BLaER1 treated with 17β-estradiol and CSF1 and Interleukin-3, amounts not matched to agents 10 nM and 100 nM (cell line): ENCODE results near the gene STX2.
"Not testable (repeated sequence)": the region's sequence is repeated elsewhere in the genome, so short reads cannot be mapped to it uniquely, and the experiment has no call there.

Experiments used
- H3K27ac ChIP-seq, 11 experiments: shearing (Covaris generic); formaldehyde crosslinking; 2 replicates each; pipeline ENCODE4 v1.8.1; 2022
- H3K27me3 ChIP-seq, 11 experiments: shearing (Covaris generic); formaldehyde crosslinking; 2 replicates each; pipeline ENCODE4 v1.8.1; 2022
- H3K36me3 ChIP-seq, 11 experiments: shearing (Covaris generic); formaldehyde crosslinking; 2 replicates each; pipeline ENCODE4 v1.8.1; 2022
- H3K4me1 ChIP-seq, 10 experiments: shearing (Covaris generic); formaldehyde crosslinking; 2 replicates each; pipeline ENCODE4 v1.8.1; 2022
- H3K4me2 ChIP-seq, 11 experiments: shearing (Covaris generic); formaldehyde crosslinking; 2 replicates each; pipeline ENCODE4 v1.8.1; 2022
- H3K4me3 ChIP-seq, 10 experiments: shearing (Covaris generic); formaldehyde crosslinking; 2 replicates each; pipeline ENCODE4 v1.8.1; 2022
- H3K9ac ChIP-seq, 11 experiments: shearing (Covaris generic); formaldehyde crosslinking; 2 replicates each; pipeline ENCODE4 v1.8.1; 2022
- H3K9me3 ChIP-seq, 11 experiments: shearing (Covaris generic); formaldehyde crosslinking; replicated peaks in 1 of 11; 2 replicates each; pipeline ENCODE4 v1.8.1; 2022
- H4K20me1 ChIP-seq, 11 experiments: shearing (Covaris generic); formaldehyde crosslinking; 2 replicates each; pipeline ENCODE4 v1.8.1; 2022
- Cebpa-rat ChIP-seq, 11 experiments: shearing (Covaris generic); IDR thresholded peaks; 2 replicates each; pipeline ENCODE4 v1.8.1; 2022

The STX2 gene

DNA sequence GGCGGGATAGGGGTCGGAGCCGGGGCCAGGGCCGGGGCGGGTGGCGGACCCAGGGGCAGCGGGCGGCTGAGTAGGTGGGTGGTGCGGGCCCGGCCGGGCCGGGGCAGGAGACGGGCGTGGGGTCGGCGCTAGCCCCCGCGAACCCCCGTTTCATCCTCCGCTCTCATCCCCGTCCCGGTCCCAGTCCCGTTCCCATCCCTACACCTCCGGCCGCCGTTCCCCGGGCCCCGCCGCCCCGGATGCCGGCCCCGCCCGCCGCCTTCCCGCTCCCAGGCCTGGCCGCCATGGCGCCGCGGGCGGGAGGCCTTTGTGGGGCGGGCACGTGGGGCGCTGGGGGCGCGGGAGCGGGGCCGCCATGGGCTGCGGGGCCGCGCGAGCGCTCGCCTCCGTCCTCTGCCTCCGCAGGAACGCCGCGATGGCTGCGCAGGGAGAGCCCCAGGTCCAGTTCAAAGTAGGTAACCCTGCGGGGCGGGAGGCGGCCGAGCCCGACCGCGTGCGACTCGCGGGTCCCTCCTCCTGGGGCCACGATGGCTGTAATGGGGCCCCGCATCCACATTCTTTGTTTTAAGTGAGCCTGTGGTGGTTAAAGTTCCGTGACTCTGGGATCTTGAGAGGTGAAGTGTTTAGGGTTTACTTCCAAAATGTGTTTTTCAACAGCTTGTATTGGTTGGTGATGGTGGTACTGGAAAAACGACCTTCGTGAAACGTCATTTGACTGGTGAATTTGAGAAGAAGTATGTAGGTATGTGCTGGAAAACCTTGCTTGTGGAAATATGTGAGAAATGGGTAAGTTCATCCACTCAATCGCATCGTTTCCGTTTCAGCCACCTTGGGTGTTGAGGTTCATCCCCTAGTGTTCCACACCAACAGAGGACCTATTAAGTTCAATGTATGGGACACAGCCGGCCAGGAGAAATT, 33.4 kb upstream of the STX2 start:
- H3K27ac ChIP-seq = peak overlapping the region; percentile 81 to 99 (median 97)
- H3K27me3 ChIP-seq = no peaks in the 10 kb centered on the region
- H3K4me3 ChIP-seq = peak overlapping the region; percentile 85 to 99 (median 91)
- peaks cover 46 to 51% (median 50%) of the 10 kb centered on the region in 11 experiments for H3K36me3 ChIP-seq
- H3K4me2 ChIP-seq = peak overlapping the region; percentile 86 to 99 (median 92)
- peaks cover 42 to 54% (median 49%) of the 10 kb centered on the region in 11 experiments for H4K20me1 ChIP-seq
- peaks cover 0 to 4% (median 0%) of the 10 kb centered on the region in 11 experiments; a peak in 2 of 22 replicates for H3K9me3 ChIP-seq
- peaks cover 40 to 52% (median 45%) of the 10 kb centered on the region in 10 experiments for H3K4me1 ChIP-seq
- TF ChIP-seq Cebpa-rat (IDR thresholded peaks at IDR 0.05) = no peak
- peak overlapping the region; percentile 93 to 99 (median 97) for H3K9ac ChIP-seq

GRCh38 chr12:130871286-130872178, 32.5 kb upstream of the STX2 start, which contains the start of gene RAN:
Gene RAN, plus strand, starts transcription at chr12:130872066. Its CDS starts 528 bp downstream, at chr12:130872594.
- peak within 1 kb of the TSS; percentile 81 to 99 (median 97) for H3K27ac ChIP-seq
- no peaks in the 10 kb centered on the region for H3K27me3 ChIP-seq
- H3K4me2 ChIP-seq = peak within 1 kb of the TSS; percentile 86 to 99 (median 94)
- no peak for TF ChIP-seq Cebpa-rat (IDR thresholded peaks at IDR 0.05)
- peaks cover 38 to 45% (median 42%) of the 10 kb centered on the region in 10 experiments for H3K4me1 ChIP-seq
- H3K36me3 ChIP-seq = peaks cover 37 to 42% (median 40%) of the 10 kb centered on the region in 11 experiments
- peak within 1 kb of the TSS; percentile 93 to 99 (median 97) for H3K9ac ChIP-seq
- peaks cover 0 to 7% (median 0%) of the 10 kb centered on the region in 11 experiments; a peak in 2 of 22 replicates for H3K9me3 ChIP-seq
- peak within 1 kb of the TSS; percentile 85 to 99 (median 91) for H3K4me3 ChIP-seq
- peaks cover 35 to 45% (median 40%) of the 10 kb centered on the region in 11 experiments for H4K20me1 ChIP-seq

GRCh38 chr12:130870442-130871285, 31.6 kb upstream of the STX2 start:
- H3K9me3 ChIP-seq = peaks cover 0 to 7% (median 0%) of the 10 kb centered on the region in 11 experiments; a peak in 2 of 22 replicates
- H3K27ac ChIP-seq = peak overlapping the region; percentile 74 to 99 (median 97)
- H3K9ac ChIP-seq = peak overlapping the region; percentile 84 to 99 (median 97)
- H3K4me2 ChIP-seq = peak overlapping the region; percentile 75 to 97 (median 88)
- H3K4me3 ChIP-seq = peak overlapping the region; percentile 57 to 99 (median 91)
- TF ChIP-seq Cebpa-rat (IDR thresholded peaks at IDR 0.05) = peak in 2 of 11 experiments; percentile 33 to 67; a peak in 4 of 22 replicates
- no peaks in the 10 kb centered on the region for H3K27me3 ChIP-seq
- peaks cover 29 to 33% (median 32%) of the 10 kb centered on the region in 11 experiments for H3K36me3 ChIP-seq
- H4K20me1 ChIP-seq = peaks cover 26 to 36% (median 32%) of the 10 kb centered on the region in 11 experiments; a peak in 21 of 22 replicates
- H3K4me1 ChIP-seq = peaks cover 32 to 36% (median 34%) of the 10 kb centered on the region in 10 experiments

- Histone ChIP-seq H3K4me1 (peaks cover 10 to 14% (median 12%) of the 10 kb centered on the region in 10 experiments), H3K4me3 (no peak overlapping the region), H3K9me3 (peaks cover 0 to 7% (median 0%) of the 10 kb centered on the region in 11 experiments; a peak in 2 of 22 replicates), H3K4me2 (no peak overlapping the region), H3K27ac (no peak overlapping the region), H3K9ac (no peak overlapping the region), H3K27me3 (no peaks in the 10 kb centered on the region), H3K36me3 (peaks cover 7 to 11% (median 9%) of the 10 kb centered on the region in 11 experiments; a peak in 21 of 22 replicates), H4K20me1 (peaks cover 3 to 13% (median 9%) of the 10 kb centered on the region in 11 experiments; a peak in 16 of 22 replicates)
- TF ChIP-seq Cebpa-rat (IDR thresholded peaks at IDR 0.05) = no peak
These were observed 29.4 kb upstream of the STX2 start for GRCh38 chr12:130868412-130868811.

GRCh38 chr12:130863298-130863697, 24.2 kb upstream of the STX2 start:
- peak in 2 of 11 experiments; percentile 9 to 49; a peak in 1 of 22 replicates for TF ChIP-seq Cebpa-rat (IDR thresholded peaks at IDR 0.05)
- Histone ChIP-seq H3K9me3 (peaks cover 0 to 8% (median under 1%) of the 10 kb centered on the region in 11 experiments; a peak in 4 of 22 replicates), H3K4me1 (no peaks in the 10 kb centered on the region), H3K27me3 (no peaks in the 10 kb centered on the region), H3K9ac (no peak overlapping the region), H3K27ac (no peak overlapping the region), H3K4me2 (no peak overlapping the region), H4K20me1 (no peaks in the 10 kb centered on the region), H3K36me3 (no peaks in the 10 kb centered on the region), H3K4me3 (no peak overlapping the region)

GRCh38 chr12:130862771-130863170, 23.7 kb upstream of the STX2 start:
- peaks cover 2 to 13% (median 6%) of the 10 kb centered on the region in 11 experiments; a peak in 21 of 22 replicates for H3K9me3 ChIP-seq
- H3K36me3 ChIP-seq, H3K4me1 ChIP-seq, H4K20me1 ChIP-seq, H3K4me2 ChIP-seq, H3K27ac ChIP-seq, H3K9ac ChIP-seq, H3K4me3 ChIP-seq, H3K27me3 ChIP-seq: not testable (repeated sequence)

GRCh38 chr12:130862161-130862560, 23.1 kb upstream of the STX2 start:
- Histone ChIP-seq H3K4me3 (no peak overlapping the region), H3K4me1 (no peaks in the 10 kb centered on the region)
- TF ChIP-seq Cebpa-rat (IDR thresholded peaks at IDR 0.05) = no peak

GRCh38 chr12:130860311-130860710, 21.3 kb upstream of the STX2 start:
- Histone ChIP-seq H3K36me3 (no peaks in the 10 kb centered on the region), H3K4me3 (no peak overlapping the region), H4K20me1 (no peaks in the 10 kb centered on the region), H3K4me2 (no peak overlapping the region), H3K27me3 (no peaks in the 10 kb centered on the region), H3K4me1 (no peaks in the 10 kb centered on the region), H3K9ac (no peak overlapping the region), H3K27ac (no peak overlapping the region), H3K9me3 (peaks cover 13 to 24% (median 16%) of the 10 kb centered on the region in 11 experiments)
- no peak for TF ChIP-seq Cebpa-rat (IDR thresholded peaks at IDR 0.05)

More at GRCh38 chr12:130862161-130862560, 23.1 kb upstream of the STX2 start:
- no peaks in the 10 kb centered on the region for H3K27me3 ChIP-seq
- no peak overlapping the region for H3K4me2 ChIP-seq
- no peaks in the 10 kb centered on the region for H3K36me3 ChIP-seq
- H3K27ac ChIP-seq = no peak overlapping the region
- H3K9me3 ChIP-seq = peaks cover 8 to 19% (median 10%) of the 10 kb centered on the region in 11 experiments
- no peak overlapping the region for H3K9ac ChIP-seq
- H4K20me1 ChIP-seq = no peaks in the 10 kb centered on the region
